GM04504 (cell line): ENCODE measurements around the gene HABP4.

Source experiments
- DNase-seq: peaks from one replicate; pipeline ENCODE4 v3.0.0-alpha.2; 2012; ENCODE audit warnings: low read depth

Gene HABP4

DNA sequence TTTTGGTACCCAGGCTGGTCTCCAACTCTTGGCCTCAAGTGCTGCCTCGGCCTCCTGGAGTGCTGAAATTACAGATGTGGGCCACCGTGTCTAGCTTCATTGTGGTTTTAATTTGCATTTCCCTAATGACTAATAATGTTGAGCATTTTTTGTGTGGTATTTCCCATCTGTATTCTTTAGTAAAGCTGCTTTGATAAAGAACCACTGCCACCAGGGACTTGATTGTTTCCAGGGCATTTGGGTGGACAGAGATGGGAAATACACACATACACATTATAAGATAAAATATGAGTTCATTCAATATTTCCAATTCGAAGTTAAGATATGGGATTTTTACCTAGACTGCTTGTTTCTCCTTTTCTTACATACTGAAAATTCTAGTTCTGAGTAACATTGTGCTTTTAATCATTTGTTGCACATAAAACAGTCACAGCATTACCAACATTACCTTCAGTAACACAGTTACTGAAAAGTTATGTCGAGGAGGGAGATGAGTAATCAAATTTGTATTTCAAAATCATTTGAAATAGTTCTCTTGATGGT is 28.9 kb downstream of the HABP4 start:
- DNase-seq, result no peak

- no peak for DNase-seq
Measured at GRCh38 chr9:96480736-96481135, 30.8 kb downstream of the HABP4 start.

DNA sequence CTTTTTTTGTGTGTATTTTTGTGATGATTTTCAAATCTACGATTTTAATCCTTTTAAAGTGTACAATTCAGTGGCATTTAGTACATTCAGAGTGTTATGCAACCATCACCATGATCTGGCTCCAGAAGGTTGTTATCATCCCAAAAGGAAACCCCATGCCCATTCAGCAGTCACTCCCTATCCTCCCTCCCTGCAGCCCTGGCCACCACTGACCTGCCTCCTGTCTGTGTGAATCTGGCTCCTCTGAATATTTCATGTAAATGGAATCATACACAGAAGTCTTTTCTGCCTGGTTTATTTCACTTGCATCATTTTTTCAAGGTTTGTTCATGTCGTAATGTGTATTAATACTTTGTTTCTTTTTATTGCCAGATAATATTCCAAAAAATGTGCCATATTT is 32.5 kb downstream of the HABP4 start:
- DNase-seq, result no peak

DNA sequence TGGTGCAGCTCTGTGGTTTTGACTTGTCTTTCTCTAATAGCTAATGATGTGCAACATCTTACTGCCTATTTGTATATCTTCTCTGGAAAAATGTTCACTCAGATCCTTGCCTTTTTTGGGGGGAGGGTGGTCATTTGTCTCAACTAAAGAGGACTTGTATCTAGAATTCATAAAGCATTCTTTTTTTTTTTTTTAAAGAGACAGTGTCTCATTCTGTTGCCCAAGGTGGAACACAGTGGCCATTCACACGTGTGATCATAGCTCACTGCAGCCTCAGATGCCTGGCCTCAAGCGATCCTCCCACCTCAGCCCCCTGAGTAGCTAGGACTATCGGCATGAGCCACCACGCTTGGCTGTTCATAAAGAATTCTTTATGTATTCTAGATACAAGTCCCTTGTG is 33.2 kb downstream of the HABP4 start:
- no peak for DNase-seq

GRCh38 chr9:96483733-96484390 is 33.9 kb downstream of the HABP4 start:
- no peak for DNase-seq

DNA sequence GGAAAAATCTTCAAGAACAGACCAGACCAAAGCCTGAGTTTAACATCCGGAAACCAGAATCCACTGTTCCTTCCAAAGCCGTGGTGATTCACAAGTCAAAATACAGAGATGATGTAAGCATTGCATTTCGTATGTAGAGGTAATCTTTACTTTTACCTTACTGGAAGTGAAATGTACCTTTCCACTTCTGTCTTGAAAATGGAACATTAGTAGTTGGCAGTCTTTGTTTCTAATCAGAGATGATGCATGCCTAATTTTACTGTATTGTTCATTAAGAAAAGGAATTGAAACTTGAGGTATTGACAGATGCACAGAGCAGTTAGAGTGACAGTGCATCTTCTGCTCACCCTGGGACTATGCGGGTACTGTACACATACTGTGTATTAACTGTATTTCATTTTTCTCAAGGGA is 34.6 kb downstream of the HABP4 start:
- DNase-seq, result no peak

DNA sequence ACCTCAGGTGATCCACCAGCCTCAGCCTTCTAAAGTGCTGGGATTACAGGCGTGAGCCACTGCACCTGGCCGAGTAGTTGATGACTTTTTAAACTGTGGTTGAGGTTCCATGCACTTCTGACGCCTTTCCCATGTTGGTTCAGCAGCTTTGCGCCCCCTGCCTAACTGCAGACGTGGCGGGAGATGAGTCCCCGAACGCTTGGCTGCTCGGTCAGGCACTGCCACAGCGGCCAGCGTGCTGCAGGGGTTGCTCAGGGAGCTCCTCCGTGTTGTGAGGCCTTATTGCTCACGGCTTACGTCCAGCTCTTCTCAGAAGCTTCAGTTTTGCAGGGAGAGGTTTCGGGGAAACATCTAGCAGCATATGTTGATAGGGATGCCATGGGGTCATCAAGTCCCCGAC is 35.3 kb downstream of the HABP4 start:
- DNase-seq, result no peak

DNA sequence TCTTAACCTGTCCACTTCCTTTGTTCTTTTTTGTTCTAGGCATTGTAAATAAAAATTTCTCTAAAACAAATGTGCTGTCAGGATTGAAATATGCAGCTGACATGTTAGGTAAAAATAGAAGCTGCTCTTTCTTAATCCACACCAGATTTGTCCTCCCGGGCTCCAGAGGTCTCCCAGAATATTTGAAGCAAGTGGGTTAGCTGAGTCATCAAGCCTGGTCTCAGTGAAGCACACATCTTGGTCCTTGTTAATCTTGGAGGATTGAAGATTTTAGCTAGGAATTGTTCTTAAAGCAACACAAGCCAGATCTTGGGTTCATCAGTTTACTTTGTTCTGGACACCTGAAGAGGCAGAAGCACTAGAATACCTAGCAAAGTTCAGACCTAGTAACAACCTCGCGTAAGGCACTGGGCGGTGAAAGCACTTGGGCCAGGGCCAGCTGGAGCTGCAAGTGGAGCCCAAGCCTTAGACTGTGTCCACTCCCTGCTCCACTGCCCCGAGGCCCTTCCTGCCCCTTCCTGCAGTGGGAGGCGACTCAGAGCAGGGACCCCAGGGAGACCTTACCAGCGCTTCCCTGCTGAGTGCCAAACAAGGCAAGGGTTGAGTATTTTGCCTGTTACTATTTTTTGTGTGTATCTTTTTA is 36.5 kb downstream of the HABP4 start:
- peak; percentile 78 for DNase-seq

DNA sequence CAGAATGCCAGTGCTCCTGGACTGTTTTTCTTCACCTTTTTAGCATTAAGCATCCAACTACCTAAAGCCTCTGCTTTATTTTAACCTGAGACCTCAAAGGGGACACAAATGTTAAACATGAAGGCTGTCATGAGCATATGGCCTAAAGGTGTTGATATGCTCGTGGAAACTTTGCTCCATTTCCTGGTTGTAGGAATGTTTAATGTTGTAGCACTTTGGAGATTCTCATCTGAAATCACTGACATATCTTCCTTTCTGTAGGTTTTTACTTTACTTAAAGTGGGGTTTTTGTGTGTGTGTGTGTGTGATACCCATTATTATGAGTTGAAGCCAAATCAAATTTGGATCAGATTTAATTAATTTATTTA is 37.0 kb downstream of the HABP4 start:
- no peak for DNase-seq

DNA sequence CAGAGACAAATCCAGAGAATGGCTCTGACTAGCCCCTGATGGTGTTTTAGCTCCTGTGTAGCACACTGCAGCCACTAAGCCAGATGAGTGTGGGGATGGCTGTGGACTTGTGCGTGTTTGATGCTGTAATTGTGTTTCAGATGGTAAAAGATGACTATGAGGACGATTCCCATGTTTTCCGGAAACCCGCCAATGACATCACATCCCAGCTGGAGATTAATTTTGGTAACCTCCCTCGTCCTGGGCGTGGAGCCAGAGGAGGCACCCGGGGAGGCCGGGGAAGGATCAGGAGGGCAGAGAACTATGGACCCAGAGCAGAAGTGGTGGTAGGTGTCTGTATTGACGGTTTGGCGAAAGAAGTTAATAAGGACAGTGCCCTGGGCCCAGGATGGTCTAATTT is 38.0 kb downstream of the HABP4 start:
- DNase-seq, result peak; percentile 64

DNA sequence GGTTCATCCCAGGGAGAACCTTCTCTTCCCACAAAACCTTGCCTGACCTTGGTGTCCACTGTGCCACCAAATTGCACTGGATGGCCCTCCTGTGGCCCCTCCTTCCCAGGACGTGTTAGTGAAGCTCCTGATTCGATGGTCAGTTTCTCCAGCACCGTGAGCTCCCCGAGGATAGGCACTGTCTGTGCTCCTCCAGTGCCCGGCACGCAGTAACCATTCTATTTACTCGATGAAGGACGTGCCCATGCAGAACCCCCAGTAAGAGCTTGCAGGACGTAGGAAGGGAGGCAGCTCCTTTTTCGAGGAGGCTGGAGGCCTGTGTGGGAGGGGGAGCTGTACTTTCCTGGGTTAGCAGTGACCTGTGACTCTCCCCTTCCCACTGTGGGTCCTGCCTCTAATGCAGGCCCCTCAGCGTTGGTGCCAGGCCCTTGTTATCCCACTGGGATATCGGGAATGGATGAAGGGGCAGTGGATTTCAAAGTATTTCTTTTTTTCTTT is 39.6 kb downstream of the HABP4 start:
- DNase-seq, result no peak

DNA sequence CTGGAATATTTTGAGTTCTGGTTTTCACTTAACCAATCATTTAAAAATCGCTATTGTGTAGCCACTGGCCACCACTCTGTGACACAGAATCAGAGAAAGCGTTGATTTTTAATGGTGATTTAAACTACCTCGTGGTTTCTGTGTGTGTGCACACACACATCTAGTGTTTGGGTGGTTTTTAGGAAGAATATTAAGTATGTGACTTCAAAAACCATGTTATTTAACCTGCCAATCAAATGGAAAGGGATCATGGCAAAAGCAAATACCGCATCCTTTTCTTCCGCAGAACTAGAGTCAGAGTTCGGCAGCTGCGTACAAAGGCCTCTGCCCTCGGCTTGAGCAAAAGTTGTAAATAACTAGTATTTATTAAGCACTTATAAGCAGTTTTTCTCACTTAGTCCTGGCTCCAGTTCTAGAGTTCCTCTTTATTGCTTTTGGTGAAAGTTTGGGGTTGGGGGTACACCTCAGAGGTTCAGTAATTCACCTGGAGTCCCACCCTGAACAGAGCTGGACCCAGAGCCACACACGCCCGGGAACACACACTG is 40.6 kb downstream of the HABP4 start:
- no peak for DNase-seq

DNA sequence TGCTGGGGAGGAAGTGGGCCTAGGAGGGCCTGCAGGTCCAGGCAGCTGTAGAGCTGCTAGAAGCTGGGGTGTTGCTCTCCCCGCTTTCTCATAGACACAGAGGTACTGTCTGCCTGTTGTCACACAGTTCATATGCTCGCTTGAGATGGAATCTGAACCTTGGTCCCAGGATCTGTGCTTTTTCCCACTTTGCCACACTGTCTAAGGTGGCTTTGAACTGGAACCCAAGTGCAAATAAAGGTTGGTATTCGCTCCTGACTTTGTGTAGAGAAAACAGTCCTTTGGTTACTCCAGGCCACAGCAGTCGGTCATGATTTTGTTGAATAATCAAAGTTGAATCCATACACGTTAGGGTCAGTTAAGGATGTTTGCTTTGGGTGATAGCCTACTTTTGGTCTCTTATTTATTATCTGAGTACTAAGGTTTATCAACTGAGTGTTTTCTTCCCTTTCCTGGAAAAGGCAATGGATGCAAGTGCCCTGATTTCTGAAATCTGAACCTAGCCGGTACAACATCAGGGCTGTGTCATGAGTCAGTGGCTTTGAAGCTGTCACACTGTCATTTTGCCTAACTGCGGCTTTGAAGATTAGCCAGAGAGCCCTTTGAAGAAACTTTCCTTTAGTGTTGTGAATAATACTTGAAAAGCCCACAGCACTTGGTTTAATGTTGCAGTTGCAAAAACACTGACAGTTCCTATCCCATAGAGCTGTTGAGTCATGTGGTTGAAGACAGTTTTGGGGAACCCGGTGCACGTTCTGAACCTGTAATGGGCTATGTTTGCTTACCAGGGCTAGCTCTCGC is 41.3 kb downstream of the HABP4 start:
- no peak for DNase-seq

DNA sequence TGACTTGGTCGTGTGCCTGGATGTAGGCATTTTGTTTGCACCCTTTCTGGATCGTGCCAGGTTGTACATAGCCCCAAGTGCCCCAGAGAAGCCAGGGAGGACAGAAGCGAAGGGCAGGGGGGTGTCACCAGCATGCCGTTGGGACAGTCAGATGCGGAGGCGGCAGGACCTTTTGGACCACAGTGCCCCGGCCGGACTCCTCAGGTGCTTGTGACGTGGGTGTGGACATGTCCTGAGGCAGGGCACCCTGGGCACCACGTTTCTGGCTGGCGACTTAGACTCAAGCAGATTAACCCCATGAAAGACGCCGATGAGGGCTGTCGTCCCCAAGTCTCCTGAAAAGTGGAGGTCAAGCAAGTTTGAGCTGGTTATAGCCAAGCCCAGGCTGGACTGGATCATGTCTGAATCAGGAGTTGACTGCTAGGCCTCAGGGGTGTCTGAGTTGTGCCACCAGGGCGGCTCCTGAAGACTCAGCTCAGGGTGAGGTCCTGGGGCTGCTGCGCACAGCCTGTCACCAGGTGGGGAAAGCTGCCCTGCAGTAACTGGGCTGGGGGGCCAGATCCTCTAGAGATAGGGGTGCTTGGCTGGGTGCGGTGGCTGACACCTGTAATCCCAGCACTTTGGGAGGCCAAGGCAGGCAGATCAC is 42.0 kb downstream of the HABP4 start:
- DNase-seq, result no peak

DNA sequence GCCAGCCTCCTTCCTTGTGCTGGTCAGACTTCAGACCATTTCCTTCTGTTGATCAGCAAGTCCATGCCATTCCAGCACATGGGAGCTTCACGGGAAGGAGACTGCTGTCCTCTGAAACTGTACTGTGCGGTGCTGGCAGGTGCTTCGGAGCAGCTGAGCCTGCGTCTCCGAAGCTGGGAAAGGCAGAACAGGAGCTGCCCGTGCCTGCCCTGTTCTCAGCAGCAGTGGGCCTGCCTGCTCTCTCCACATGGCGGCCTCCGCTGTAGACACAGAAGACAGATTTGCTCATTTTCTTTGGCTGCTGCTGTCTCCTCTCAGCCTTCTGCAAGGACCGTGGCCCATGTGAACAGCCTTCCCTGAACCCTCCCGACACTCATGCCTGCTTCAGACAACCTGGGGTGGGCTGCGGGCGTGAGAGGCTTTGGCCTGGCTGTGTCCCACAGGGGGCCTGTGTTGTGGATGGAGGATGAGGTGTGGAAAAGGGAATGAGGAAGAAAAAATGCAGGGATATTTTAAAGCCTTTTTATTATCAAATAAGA is 43.1 kb downstream of the HABP4 start:
- no peak for DNase-seq

GRCh38 chr9:96493757-96494156 is 43.8 kb downstream of the HABP4 start:
- DNase-seq, result no peak

- no peak for DNase-seq
Measured at GRCh38 chr9:96494215-96494800, 44.3 kb downstream of the HABP4 start.

GRCh38 chr9:96495341-96495740 is 45.4 kb downstream of the HABP4 start:
- peak; percentile 79 for DNase-seq

- no peak for DNase-seq
Measured at GRCh38 chr9:96496368-96497116, 46.6 kb downstream of the HABP4 start.

- DNase-seq, result no peak
Measured at GRCh38 chr9:96497117-96497399, 47.1 kb downstream of the HABP4 start.

DNA sequence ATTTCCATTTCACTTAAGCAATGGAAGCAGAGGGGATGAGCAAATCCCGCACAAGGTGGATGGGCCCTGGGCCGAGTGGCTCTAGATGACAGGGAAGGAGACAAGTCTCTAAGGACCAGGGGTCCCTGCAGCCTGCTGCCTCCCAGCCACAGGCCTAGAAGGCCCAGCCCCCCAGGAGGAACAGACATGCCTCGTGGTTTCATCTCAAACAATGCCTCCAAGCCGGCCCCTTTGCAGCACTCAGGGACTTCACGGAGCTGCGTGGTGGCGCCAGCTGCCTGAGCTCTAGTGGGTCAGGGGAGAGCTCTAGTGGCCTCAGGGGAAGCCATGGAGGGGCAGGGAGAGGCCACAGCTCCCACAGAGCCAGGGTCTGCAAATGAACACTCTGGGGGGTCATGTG is 48.8 kb downstream of the HABP4 start:
- no peak for DNase-seq
